Activated T-cell treated with anti-CD3 and anti-CD28 coated beads, Interleukin-2, amount 50 U/mL, for 4 hours (primary cell): ENCODE measurements around the gene EFTUD2. TPM values are rescaled to one million over a fixed set of nuclear protein-coding genes. Genes with fewer than 3 reads are reported as not detected.
"Not testable (repeated sequence)": the region's sequence is repeated elsewhere in the genome, so short reads cannot be mapped to it uniquely, and the experiment has no call there.

Experiments used
- ATAC-seq, 2 donors: fragments of 200-7000 bp; cut with Tn5 transposase; one replicate each; pipeline ENCODE4 v1.10.0; 2021
- DNase-seq: peaks from one replicate; pipeline ENCODE4 v3.0.0-alpha.2; 2020
- H3K27me3 Mint-ChIP-seq: one replicate; pipeline ENCODE4 v1.8.0; 2021; ENCODE audit warnings: low read depth, mixed read lengths
- H3K36me3 Mint-ChIP-seq: one replicate; pipeline ENCODE4 v1.8.0; 2022; ENCODE audit warnings: mixed read lengths; ENCODE audit not compliant: insufficient read depth
- H3K4me1 Mint-ChIP-seq: one replicate; pipeline ENCODE4 v1.8.0; 2021; ENCODE audit warnings: low read depth, mixed read lengths
- H3K4me3 Mint-ChIP-seq: one replicate; pipeline ENCODE4 v1.8.0; 2021; ENCODE audit warnings: mild to moderate bottlenecking, moderate library complexity, mixed read lengths
- H3K9me3 Mint-ChIP-seq: one replicate; pipeline ENCODE4 v1.8.0; 2021; ENCODE audit warnings: mixed read lengths
- total RNA-seq, 3 donors: library from RNA; stranded (reverse); gene quantifications; one replicate each; pipeline ENCODE4 v1.2.1, GENCODE V29; 2021

Gene EFTUD2
- total RNA-seq, result 100 to 1,000 TPM; 257 to 303 (median 269) TPM

GRCh38 chr17:44899074-44899782 is at the start of gene EFTUD2:
TSS of gene EFTUD2 (minus strand) at chr17:44899445. CDS start at chr17:44894521, 4,924 bp downstream.
- peak within 1 kb of the TSS; percentile 91 for H3K4me3 Mint-ChIP-seq
- H3K36me3 Mint-ChIP-seq, result peaks cover 15% of the 10 kb centered on the region
- no peaks in the 10 kb centered on the region for H3K9me3 Mint-ChIP-seq
- H3K4me1 Mint-ChIP-seq, result peaks cover 31% of the 10 kb centered on the region
- peak; percentile 92 to 94 for ATAC-seq
- H3K27me3 Mint-ChIP-seq, result peaks cover 3% of the 10 kb centered on the region
- DNase-seq, result peak; percentile 91

DNA sequence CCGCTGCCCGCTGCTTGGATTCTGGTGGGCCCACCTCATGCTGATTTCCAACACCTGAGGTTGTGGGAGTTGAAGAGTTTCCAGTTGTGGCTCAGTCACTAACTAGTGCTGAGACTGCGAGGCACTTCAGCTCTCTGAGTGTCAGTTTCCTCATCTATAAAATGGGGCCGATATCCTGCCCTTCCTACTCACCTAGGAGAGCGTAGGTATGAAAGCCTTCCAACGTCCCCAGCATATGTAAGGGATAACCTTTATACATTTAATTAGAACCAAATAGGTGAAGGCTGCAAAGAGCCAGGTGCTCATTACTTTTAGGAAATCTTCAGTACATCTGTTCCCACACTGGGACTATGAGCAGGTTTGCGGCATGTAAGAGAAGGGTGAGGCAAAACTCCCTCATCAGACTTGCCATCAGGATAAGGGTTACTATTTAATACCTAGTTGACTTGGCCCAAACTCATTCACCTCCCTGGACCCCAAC is 49.1 kb upstream of the EFTUD2 start:
- DNase-seq (no peak), ATAC-seq (no peak)
- Mint-ChIP-seq H3K4me1 (peaks cover 15% of the 10 kb centered on the region), H3K36me3 (no peaks in the 10 kb centered on the region), H3K27me3 (peaks cover 3% of the 10 kb centered on the region), H3K4me3 (peak overlapping the region; percentile 90), H3K9me3 (no peaks in the 10 kb centered on the region)

- H3K4me1 Mint-ChIP-seq, result peaks cover 15% of the 10 kb centered on the region
- peak; percentile 81 for DNase-seq
- H3K4me3 Mint-ChIP-seq, result peak within 1 kb of the TSS; percentile 90
- peaks cover 3% of the 10 kb centered on the region for H3K27me3 Mint-ChIP-seq
- ATAC-seq, result peak; percentile 97
- H3K36me3 Mint-ChIP-seq, result no peaks in the 10 kb centered on the region
- no peaks in the 10 kb centered on the region for H3K9me3 Mint-ChIP-seq
These were observed 48.4 kb upstream of the EFTUD2 start, which contains the start of gene KIF18B for GRCh38 chr17:44947461-44948314. TSS of gene KIF18B (minus strand) at chr17:44947773. CDS start at chr17:44936344, 11,429 bp downstream.

- H3K4me1 Mint-ChIP-seq, result peaks cover 18% of the 10 kb centered on the region
- not testable (repeated sequence) for H3K27me3 Mint-ChIP-seq, H3K36me3 Mint-ChIP-seq, DNase-seq, H3K4me3 Mint-ChIP-seq, H3K9me3 Mint-ChIP-seq, ATAC-seq
These were observed 46.4 kb upstream of the EFTUD2 start for GRCh38 chr17:44945652-44946051.

DNA sequence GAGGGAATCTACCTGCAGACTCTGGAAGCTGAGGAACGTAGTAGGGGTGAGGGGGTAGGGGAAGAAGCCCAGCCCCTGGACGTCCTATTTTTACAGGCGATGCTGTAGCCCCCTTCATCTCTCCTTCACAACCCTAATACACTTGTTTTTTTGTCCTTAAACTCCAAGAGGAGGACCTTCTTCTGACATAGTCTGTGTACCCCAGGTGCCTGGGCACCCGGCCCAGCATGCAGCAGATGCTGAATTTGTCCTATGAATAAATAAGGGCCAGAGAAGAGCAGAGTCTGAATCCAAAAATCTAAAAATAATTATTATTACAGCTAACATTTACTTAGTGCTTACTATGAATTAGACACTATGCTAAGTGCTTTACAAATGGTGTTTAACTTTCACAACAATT is 43.2 kb upstream of the EFTUD2 start:
- Mint-ChIP-seq H3K36me3 (no peaks in the 10 kb centered on the region), H3K4me1 (peaks cover 10% of the 10 kb centered on the region), H3K27me3 (no peaks in the 10 kb centered on the region), H3K9me3 (no peaks in the 10 kb centered on the region), H3K4me3 (no peak overlapping the region)
- ATAC-seq, result no peak
- no peak for DNase-seq

DNA sequence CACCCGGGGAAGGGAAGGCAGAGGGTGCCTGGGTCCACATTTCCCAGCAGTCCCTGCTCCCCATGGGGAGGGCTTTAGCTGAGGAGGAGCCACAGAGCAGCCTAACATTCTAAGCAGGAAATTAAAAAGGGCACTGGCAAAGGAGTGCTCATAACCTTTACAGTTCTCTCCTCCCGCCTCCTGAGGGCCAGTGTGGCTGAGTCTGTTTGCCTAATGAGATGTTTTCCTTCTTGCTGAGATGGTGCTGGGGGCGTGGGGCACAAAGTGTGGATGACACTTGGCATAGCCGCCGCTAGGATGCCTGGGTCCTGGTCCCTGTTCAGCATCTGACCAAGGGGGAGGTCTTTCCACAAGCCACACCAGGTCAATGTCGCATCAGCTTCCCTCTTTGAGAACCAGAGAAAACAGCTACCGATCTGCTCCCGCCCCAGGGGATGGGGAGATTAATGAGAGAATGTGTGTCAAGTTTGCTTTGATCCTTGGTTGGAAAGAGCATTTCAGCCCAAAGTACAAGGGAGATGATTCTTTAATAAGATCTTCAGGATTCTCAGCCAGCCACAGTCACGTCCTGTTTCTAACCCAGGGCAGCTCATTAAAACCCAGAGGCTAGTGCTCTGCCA is 42.6 kb upstream of the EFTUD2 start:
- H3K36me3 Mint-ChIP-seq, result no peaks in the 10 kb centered on the region
- peaks cover 10% of the 10 kb centered on the region for H3K4me1 Mint-ChIP-seq
- no peak overlapping the region for H3K4me3 Mint-ChIP-seq
- no peak for ATAC-seq
- no peaks in the 10 kb centered on the region for H3K9me3 Mint-ChIP-seq
- H3K27me3 Mint-ChIP-seq, result no peaks in the 10 kb centered on the region
- no peak for DNase-seq

- H3K27me3 Mint-ChIP-seq, result no peaks in the 10 kb centered on the region
- no peaks in the 10 kb centered on the region for H3K9me3 Mint-ChIP-seq
- DNase-seq (no peak), ATAC-seq (no peak)
- H3K4me1 Mint-ChIP-seq, result peaks cover 3% of the 10 kb centered on the region
- no peak overlapping the region for H3K4me3 Mint-ChIP-seq
- no peaks in the 10 kb centered on the region for H3K36me3 Mint-ChIP-seq
These were observed 41.5 kb upstream of the EFTUD2 start for GRCh38 chr17:44940768-44941167.

DNA sequence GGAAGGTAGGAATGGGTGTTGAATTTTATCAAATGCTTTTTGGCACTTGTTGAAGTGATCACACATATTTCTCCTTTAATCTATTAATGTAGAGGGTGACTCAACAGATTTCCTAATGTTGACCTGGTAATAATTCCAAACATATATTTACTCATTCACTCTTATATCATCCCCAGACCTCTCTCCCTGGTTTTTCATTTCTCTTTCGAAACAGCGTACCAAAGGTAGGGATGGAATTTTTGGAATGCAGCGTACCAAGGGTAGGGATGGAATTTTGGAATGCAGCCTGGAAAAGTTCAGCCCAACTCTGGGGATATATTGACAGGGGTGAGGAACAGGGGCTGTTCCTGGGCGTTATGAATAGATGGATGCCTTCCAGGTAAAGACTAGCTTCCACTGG is 41.1 kb upstream of the EFTUD2 start:
- no peaks in the 10 kb centered on the region for H3K36me3 Mint-ChIP-seq
- no peaks in the 10 kb centered on the region for H3K27me3 Mint-ChIP-seq
- no peaks in the 10 kb centered on the region for H3K9me3 Mint-ChIP-seq
- ATAC-seq (no peak), DNase-seq (no peak)
- H3K4me3 Mint-ChIP-seq, result no peak overlapping the region
- H3K4me1 Mint-ChIP-seq, result peaks cover 3% of the 10 kb centered on the region

DNA sequence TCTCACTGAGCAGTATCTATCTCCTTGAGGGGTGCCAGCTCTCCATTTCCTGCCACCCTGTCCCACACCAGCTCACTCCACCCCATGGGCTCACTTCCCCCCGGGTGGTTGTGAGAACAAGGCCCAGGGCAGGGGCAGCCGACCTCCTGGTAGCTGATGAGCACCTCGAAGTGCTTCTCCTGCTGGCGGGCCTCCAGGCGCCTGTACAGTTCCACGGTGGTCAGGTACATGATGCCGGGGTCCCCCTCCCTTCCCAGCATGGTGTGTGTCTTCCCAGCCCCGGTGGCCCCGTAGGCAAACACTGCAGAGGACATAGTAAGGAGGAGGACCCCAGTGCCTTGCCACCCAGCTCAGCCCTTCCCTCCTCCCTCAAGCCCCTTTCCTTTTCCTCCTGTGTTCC is 35.9 kb upstream of the EFTUD2 start:
- Mint-ChIP-seq H3K9me3 (no peaks in the 10 kb centered on the region), H3K36me3 (no peaks in the 10 kb centered on the region), H3K4me1 (no peaks in the 10 kb centered on the region), H3K27me3 (no peaks in the 10 kb centered on the region), H3K4me3 (no peak overlapping the region)
- ATAC-seq, result no peak
- no peak for DNase-seq

- no peak overlapping the region for H3K4me3 Mint-ChIP-seq
- H3K9me3 Mint-ChIP-seq, result no peaks in the 10 kb centered on the region
- no peaks in the 10 kb centered on the region for H3K4me1 Mint-ChIP-seq
- H3K27me3 Mint-ChIP-seq, result no peaks in the 10 kb centered on the region
- ATAC-seq (no peak), DNase-seq (no peak)
- no peaks in the 10 kb centered on the region for H3K36me3 Mint-ChIP-seq
These were observed 35.5 kb upstream of the EFTUD2 start for GRCh38 chr17:44934745-44935105.

DNA sequence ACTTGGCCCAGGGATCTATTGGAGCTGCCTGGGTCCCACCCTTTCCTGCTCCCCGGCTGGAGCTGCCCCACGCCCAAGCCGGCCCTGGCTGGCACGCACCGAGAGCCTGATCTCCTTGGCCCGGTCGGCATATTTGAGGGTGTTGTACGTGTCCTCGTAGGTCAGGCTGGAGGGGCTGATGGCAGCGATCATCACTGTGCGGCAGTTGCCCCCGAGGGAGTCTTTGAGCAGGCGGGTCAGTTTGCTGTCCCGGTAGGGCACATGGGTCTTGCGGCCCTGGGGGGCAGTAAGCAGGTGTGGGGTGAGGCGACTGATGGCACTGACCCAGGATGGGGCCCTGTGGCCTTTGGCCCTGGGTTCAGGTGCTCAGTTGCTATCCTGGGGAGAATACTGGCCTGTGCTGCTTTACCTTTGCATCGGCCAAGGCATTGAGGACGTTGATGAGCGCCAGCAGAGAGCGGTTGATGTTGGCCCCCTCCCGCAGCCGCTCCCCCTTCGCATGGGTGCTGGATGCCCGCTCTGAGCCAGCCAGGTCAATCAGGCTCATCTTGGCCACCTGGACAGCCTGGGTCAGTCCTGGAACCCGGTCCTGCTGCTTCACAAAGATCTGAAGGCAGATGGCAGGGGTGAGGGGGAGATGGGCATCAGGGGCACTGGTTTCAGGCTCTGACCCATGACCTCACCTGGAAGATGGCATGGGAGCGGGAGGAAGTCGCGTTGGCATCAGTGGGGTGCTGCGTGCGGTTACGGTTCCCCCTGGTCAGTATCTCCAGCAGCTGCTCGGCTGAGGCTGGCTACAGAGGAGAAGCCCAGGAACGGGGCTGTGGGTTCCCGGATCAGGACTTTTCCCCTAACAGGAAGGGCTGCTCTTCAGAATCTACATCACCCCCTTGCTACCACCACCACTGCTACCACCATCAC is 34.8 kb upstream of the EFTUD2 start:
- Mint-ChIP-seq H3K36me3 (no peaks in the 10 kb centered on the region), H3K4me3 (no peak overlapping the region), H3K4me1 (no peaks in the 10 kb centered on the region), H3K9me3 (no peaks in the 10 kb centered on the region), H3K27me3 (no peaks in the 10 kb centered on the region)
- no peak for ATAC-seq
- DNase-seq, result no peak

DNA sequence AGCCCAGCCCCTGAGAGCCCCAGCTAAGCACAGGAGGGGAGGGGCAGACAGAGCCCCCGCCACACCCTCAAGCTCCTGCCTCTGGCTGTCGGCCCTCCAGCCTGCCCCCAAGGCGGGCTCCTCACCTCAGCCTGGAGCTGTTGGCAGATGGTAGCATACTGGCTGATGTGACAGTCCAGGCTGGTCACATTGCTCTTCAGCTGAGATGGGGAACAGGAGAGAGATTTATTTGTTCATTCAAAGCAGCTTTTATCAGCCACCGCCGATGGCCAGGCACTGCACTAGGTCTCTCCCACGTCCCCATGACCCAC is 33.5 kb upstream of the EFTUD2 start:
- Mint-ChIP-seq H3K9me3 (no peaks in the 10 kb centered on the region), H3K4me3 (no peak overlapping the region), H3K4me1 (no peaks in the 10 kb centered on the region), H3K27me3 (no peaks in the 10 kb centered on the region), H3K36me3 (no peaks in the 10 kb centered on the region)
- DNase-seq (no peak), ATAC-seq (no peak)

- H3K4me3 Mint-ChIP-seq, result no peak overlapping the region
- no peaks in the 10 kb centered on the region for H3K36me3 Mint-ChIP-seq
- H3K27me3 Mint-ChIP-seq, result no peaks in the 10 kb centered on the region
- ATAC-seq, result no peak
- DNase-seq, result no peak
- no peaks in the 10 kb centered on the region for H3K9me3 Mint-ChIP-seq
- no peaks in the 10 kb centered on the region for H3K4me1 Mint-ChIP-seq
These were observed 33.0 kb upstream of the EFTUD2 start for GRCh38 chr17:44932096-44932786.
